Stimulated activated CD8-positive, alpha-beta memory T cell treated with anti-CD3 and anti-CD28 coated beads, Interleukin-2, amount 100 ng/mL, for 1 hour (primary cell): ENCODE data around the gene TLE2.
"Not testable (repeated sequence)": the region's sequence is repeated elsewhere in the genome, so short reads cannot be mapped to it uniquely, and the experiment has no call there.

Experiments
- DNase-seq, 2 donors: peaks; one replicate each; pipeline ENCODE4 v3.0.0-alpha.2; 2020; ENCODE audit warnings: low read depth in 2 of 2

TLE2 gene

GRCh38 chr19:3056417-3057088 is 27.5 kb upstream of the TLE2 start:
- no peak for DNase-seq

GRCh38 chr19:3055741-3056416 is 26.8 kb upstream of the TLE2 start:
- DNase-seq: no peak

GRCh38 chr19:3054972-3055740 is 26.1 kb upstream of the TLE2 start:
- DNase-seq: no peak

- DNase-seq: no peak
These were observed 25.3 kb upstream of the TLE2 start for GRCh38 chr19:3054265-3054971.

GRCh38 chr19:3053780-3054179 is 24.7 kb upstream of the TLE2 start:
- DNase-seq: no peak

GRCh38 chr19:3053218-3053621 is 24.1 kb upstream of the TLE2 start:
- DNase-seq: no peak

- DNase-seq: not testable (repeated sequence)
These were observed 20.9 kb upstream of the TLE2 start for GRCh38 chr19:3050016-3050415.

- no peak for DNase-seq
These were observed 20.0 kb upstream of the TLE2 start for GRCh38 chr19:3049089-3049488.

DNA sequence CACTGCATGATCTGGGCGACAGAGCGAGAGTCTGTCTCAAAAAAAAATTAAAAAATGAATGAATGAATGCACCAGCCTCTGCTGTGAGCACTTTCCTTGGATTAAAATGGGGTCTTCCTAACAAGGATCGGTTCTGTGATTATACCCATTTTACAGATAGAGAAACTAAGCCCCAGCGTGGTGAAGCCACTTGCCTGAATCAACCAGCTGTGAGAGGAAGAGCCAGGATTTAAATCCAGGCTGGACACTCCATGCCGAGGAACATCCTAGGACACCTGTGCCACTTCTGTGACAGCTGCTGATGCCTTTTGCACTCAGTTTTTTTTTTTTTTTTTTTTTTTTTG is 19.1 kb upstream of the TLE2 start:
- no peak for DNase-seq

GRCh38 chr19:3047496-3048189 is 18.6 kb upstream of the TLE2 start:
- DNase-seq: peak in 1 of 2 donors; percentile 31

DNA sequence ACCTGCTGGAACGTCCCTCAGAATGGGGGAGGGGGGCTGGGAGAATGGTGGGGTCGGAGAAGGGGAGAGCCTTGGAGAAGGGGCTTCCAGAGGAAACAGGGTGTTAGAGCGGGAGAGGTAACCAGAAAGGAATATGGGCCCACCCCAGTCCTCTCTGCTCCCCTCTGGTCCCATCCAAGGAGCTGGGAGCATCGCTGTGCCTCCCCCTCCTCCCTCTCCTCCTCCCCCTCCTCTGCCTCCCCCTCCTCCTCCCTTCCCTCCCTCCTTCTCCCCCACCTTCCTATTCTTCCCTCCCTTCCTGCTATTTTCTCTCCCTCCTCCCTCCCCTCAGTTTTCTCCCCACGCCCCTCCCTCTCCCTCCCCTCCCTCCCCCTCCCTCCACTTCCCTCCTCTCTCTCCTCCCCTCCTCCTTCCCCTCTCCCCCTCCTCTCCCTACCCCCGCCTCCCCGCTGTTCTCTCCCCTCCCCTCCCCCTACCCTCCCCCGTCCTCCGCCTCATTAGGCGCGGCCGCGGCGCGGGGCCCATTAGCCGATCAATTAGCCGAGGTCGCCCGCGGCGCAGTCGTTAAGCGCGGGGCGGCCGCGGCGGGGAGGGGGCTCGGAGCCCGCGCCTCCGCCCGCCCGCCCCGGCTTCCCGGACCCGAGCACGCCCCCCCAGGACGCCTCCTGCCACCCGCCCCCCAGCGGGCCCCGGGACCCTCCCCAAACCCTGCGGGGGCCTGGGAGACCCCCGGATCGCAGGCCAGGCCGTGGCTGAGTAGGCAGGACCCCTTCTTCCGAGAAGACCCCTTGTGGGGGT is 17.8 kb upstream of the TLE2 start:
- no peak for DNase-seq

DNA sequence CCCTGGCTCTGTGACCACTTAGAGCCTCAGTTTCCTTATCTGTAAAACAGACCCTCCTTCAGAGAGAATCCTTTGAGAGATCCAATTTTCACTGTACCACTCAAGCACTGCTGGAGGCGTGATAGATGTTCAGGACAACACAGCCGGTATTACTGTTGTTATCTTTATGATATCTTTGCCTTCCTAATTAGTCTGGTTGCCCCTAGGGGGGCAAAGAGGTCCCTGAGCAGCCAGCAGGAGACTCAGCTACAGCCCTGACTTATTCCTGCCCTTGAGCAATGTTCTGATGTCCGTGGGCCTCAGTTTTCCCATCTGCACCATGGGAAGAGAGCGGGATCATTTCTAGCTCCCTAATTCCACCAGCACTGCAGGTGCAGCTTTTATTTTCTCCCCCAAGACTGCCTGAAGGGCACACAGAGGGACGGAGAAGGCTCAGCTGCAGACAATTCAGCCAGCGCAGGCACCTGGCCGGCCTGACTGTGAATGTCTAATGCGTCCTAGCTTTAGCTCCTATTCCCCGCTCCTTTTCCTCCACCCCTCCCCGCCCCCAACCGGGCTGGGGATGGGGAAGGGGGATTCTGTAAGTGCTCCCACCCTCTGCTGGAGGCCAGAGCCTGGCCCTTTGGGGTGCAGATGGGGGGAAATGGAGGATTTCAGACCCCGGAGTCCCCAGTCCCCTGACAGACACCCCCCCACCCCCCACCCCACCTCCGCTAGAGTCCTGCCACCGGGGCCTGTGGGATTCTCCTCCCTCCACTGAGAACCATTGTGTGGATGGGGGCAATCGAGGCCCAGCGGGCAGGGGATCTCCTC is 17.0 kb upstream of the TLE2 start:
- DNase-seq: no peak

- no peak for DNase-seq
These were observed 16.1 kb upstream of the TLE2 start for GRCh38 chr19:3045191-3045590.

GRCh38 chr19:3042621-3043267 is 13.7 kb upstream of the TLE2 start:
- DNase-seq: no peak

- DNase-seq: no peak
These were observed 12.9 kb upstream of the TLE2 start for GRCh38 chr19:3041761-3042620.

DNA sequence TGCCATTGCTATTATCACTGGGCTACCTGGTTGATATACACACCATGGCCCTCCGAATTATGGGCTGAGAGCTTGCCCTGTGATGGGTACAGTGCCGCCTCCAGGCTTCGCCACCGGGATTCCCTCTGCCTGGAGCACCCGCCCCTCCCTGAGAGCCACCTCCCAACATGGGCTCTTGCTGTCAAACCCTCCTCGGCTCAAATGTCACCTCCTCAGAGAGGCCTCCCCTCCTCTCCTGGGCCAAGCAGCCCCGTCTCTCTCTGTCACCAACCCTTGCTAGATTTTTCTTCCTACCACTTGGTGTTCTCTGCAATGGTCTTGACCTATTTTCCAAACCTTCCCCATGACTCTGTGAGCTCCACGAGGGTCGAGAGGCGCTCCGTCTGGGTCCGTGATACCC is 12.2 kb upstream of the TLE2 start:
- no peak for DNase-seq

- no peak for DNase-seq
These were observed 10.6 kb upstream of the TLE2 start for GRCh38 chr19:3039641-3040077.

DNA sequence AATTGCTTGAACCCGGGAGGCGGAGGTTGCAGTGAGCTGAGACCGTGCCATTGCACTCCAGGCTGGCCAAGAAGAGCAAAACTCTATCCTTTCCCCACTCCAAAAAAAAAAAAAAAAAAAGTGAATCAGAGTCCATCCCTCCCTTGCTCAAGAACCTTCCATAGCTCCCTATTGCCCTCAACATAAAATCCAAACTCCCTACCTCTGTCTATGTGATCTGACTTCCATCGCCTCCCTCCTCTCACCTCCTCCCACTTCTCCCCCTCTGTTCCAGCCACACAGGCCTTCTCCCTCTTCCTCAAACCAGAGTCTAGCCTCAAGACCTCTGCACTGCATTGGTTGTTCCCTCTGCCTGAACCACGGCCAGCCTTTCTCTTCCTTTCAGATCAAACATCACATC is 10.0 kb upstream of the TLE2 start:
- DNase-seq: no peak

GRCh38 chr19:3038214-3038613 is 9.1 kb upstream of the TLE2 start:
- no peak for DNase-seq
